ENCODE measurements around the gene TYMP.

DNA sequence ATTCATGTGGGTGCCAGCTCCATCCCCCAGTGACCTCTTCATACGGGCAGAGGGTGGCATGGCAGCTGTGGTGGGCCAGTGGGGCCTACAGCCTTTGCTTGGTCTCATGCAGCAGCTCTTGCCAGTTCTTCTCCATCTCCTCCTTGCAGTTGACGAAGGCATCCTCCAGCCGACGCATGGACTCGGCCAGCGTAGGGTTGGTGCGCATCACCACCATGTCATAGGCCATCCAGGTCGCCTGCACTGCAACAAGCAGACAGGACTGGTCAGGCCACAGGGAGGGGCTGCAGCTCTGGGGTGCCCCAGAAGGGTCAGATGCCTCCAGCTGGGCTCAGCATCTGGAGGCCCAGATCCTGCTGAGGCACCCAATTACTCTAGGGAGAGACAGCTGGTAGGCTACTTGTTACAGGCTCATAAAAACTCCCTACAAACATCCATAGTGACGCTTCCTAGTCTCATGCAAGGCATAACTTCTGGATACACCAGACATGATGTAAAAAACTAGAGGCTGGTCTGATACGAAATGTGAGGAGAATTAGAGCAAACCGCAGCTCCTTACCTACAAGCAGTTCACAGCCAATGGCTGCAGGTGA, 21.4 kb upstream of the TYMP start:
- TF ChIP-seq, protein P1, sequence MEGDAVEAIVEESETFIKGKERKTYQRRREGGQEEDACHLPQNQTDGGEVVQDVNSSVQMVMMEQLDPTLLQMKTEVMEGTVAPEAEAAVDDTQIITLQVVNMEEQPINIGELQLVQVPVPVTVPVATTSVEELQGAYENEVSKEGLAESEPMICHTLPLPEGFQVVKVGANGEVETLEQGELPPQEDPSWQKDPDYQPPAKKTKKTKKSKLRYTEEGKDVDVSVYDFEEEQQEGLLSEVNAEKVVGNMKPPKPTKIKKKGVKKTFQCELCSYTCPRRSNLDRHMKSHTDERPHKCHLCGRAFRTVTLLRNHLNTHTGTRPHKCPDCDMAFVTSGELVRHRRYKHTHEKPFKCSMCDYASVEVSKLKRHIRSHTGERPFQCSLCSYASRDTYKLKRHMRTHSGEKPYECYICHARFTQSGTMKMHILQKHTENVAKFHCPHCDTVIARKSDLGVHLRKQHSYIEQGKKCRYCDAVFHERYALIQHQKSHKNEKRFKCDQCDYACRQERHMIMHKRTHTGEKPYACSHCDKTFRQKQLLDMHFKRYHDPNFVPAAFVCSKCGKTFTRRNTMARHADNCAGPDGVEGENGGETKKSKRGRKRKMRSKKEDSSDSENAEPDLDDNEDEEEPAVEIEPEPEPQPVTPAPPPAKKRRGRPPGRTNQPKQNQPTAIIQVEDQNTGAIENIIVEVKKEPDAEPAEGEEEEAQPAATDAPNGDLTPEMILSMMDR (IDR thresholded peaks at IDR 0.05), result no peak
- TF ChIP-seq EZH2 (IDR thresholded peaks at IDR 0.05; ENCODE audit: borderline replicate concordance, insufficient read depth, low read depth, low read length, poor library complexity, severe bottlenecking), result no peak

All from B cell (primary cell).